22Rv1 (cell line): ENCODE measurements around the gene ARID1B.

Source experiments
- ZFX ChIP-seq: fragments of 450-650 bp; IDR thresholded peaks from 2 replicates; pipeline ENCODE4 v1.6.1; 2017; ENCODE audit warnings: antibody characterized with exemption, borderline replicate concordance
- TF ChIP-seq, protein P1 (sequence below): fragments of 450-650 bp; IDR thresholded peaks from 2 replicates; pipeline ENCODE4 v1.5.1; 2017; ENCODE audit warnings: mild to moderate bottlenecking

- TF ChIP-seq, protein P1, sequence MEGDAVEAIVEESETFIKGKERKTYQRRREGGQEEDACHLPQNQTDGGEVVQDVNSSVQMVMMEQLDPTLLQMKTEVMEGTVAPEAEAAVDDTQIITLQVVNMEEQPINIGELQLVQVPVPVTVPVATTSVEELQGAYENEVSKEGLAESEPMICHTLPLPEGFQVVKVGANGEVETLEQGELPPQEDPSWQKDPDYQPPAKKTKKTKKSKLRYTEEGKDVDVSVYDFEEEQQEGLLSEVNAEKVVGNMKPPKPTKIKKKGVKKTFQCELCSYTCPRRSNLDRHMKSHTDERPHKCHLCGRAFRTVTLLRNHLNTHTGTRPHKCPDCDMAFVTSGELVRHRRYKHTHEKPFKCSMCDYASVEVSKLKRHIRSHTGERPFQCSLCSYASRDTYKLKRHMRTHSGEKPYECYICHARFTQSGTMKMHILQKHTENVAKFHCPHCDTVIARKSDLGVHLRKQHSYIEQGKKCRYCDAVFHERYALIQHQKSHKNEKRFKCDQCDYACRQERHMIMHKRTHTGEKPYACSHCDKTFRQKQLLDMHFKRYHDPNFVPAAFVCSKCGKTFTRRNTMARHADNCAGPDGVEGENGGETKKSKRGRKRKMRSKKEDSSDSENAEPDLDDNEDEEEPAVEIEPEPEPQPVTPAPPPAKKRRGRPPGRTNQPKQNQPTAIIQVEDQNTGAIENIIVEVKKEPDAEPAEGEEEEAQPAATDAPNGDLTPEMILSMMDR = no peak
- TF ChIP-seq ZFX = no peak
These were observed 179.1 kb downstream of the ARID1B start for GRCh38 chr6:156956286-156956685.
